Neural crest cell (in vitro differentiated cells): Measurements from ENCODE around the gene POLR1D. TPM values are rescaled to one million over a fixed set of nuclear protein-coding genes. Genes with fewer than 3 reads are reported as not detected.

Source experiments
- DNase-seq: peaks from one replicate; pipeline ENCODE4 v3.0.0; 2021; ENCODE audit warnings: low read depth, mixed read lengths, low spot score
- H3K27ac Mint-ChIP-seq: one replicate; pipeline ENCODE4 v1.8.0; 2021; ENCODE audit warnings: mild to moderate bottlenecking, mixed read lengths; ENCODE audit not compliant: unreplicated experiment
- H3K27me3 Mint-ChIP-seq: 2 replicates; pipeline ENCODE4 v1.8.0; 2021; ENCODE audit warnings: low read depth, mild to moderate bottlenecking, mixed read lengths
- H3K36me3 Mint-ChIP-seq: 2 replicates; pipeline ENCODE4 v1.8.0; 2021; ENCODE audit warnings: low read depth, mild to moderate bottlenecking, mixed read lengths
- H3K4me1 Mint-ChIP-seq: 2 replicates; pipeline ENCODE4 v1.8.0; 2021; ENCODE audit warnings: mixed read lengths
- H3K4me3 Mint-ChIP-seq: one replicate; pipeline ENCODE4 v1.8.0; 2021; ENCODE audit warnings: mild to moderate bottlenecking, mixed read lengths
- H3K9me3 Mint-ChIP-seq: 2 replicates; pipeline ENCODE4 v1.8.0; 2021; ENCODE audit warnings: mixed read lengths
- CTCF ChIP-seq: fragments of 200-600 bp; sonication (generic); conservative IDR thresholded peaks from 2 replicates; pipeline ENCODE4 v1.5.0; 2021; ENCODE audit warnings: antibody characterized with exemption, mild to moderate bottlenecking
- total RNA-seq: library from RNA; stranded (reverse); gene quantifications from 2 replicates; pipeline ENCODE4 v1.2.1, GENCODE V29; 2021

The POLR1D gene
- total RNA-seq, 1 donor from 2014 or later, result 92.6 TPM

DNA sequence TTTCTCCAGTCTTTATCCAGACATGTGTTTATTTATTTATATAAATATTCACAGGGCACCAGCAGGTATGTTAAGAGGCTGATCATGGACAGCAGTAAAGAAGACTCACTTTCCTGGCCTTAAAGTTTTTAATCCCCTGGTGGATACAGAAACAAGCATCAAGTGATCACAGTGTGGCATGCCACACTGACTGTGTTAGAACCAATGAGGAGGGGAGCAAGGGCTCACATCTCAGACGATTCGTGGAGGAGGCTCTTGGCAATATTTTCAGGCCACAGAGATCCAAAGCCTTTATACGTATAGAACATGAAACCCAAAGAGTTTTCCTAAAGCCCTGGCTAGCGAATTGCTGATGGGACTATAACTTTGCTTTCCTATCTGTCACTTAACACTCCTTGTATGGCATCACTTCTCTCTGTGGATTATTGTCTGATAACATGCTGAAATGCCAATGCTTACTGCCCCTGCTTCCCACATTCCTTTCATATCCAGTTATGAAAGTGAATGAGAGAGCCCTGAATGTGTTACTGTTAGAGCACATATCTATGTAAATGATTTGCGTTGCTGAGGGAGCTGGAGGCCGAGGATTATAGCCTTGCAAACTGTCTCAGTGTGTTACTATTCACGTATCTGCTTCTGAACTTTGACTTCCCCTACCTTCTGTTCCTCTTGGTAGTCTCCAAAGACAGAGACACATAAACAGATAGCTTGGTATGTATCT, 37.6 kb downstream of the POLR1D start:
- H3K36me3 Mint-ChIP-seq, result no peaks in the 10 kb centered on the region

GRCh38 chr13:27660511-27660910, 38.8 kb downstream of the POLR1D start:
- no peak overlapping the region for H3K27ac Mint-ChIP-seq
- no peaks in the 10 kb centered on the region for H3K4me1 Mint-ChIP-seq
- no peak for TF ChIP-seq CTCF
- no peaks in the 10 kb centered on the region for H3K9me3 Mint-ChIP-seq
- peaks cover 1% of the 10 kb centered on the region for H3K36me3 Mint-ChIP-seq
- H3K4me3 Mint-ChIP-seq, result no peak overlapping the region
- no peak for DNase-seq
- no peaks in the 10 kb centered on the region for H3K27me3 Mint-ChIP-seq

More for the DNA sequence above, 37.6 kb downstream of the POLR1D start:
- no peak for TF ChIP-seq CTCF
- Mint-ChIP-seq H3K4me3 (no peak overlapping the region), H3K27ac (no peak overlapping the region), H3K27me3 (no peaks in the 10 kb centered on the region), H3K4me1 (no peaks in the 10 kb centered on the region), H3K9me3 (no peaks in the 10 kb centered on the region)
- no peak for DNase-seq

GRCh38 chr13:27661017-27661416, 39.3 kb downstream of the POLR1D start:
- H3K4me3 Mint-ChIP-seq, result no peak overlapping the region
- H3K4me1 Mint-ChIP-seq, result no peaks in the 10 kb centered on the region
- no peak for TF ChIP-seq CTCF
- H3K27ac Mint-ChIP-seq, result no peak overlapping the region
- no peak for DNase-seq
- H3K9me3 Mint-ChIP-seq, result no peaks in the 10 kb centered on the region
- H3K36me3 Mint-ChIP-seq, result peaks cover 2% of the 10 kb centered on the region
- no peaks in the 10 kb centered on the region for H3K27me3 Mint-ChIP-seq

DNA sequence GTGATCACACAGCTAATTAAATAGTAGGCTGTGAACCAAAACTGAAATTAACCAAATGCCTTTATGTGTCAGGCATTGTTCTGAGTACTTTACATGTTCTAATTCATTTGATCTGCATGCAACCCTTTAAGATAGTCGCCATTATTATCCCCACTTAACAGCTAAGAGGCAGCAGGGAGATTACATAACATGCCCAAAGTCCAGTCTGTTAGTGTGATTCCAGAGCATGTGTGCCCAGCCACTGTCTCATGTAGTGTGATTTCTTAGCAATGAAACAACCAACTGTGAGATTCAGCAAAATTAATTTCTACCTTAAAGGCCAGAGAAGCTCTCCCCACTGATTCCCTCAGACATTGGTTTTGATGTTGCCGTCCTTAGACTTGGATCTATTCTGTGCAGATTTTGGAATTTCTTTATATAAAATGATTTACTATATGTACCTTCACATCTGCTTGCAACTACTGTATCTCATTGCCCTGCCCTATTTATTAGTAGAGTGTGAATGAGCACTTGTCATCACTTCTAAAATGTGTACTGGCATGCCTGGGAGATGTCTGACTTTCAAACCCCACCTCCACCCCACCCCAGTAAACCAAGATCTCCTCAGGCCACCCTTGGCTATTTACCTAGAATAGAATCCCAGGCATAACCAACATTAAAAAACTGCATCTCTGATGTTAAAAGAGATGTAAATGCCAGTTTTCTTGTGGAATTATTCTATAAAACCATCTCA, 41.2 kb downstream of the POLR1D start:
- DNase-seq, result no peak
- Mint-ChIP-seq H3K9me3 (no peaks in the 10 kb centered on the region), H3K27ac (no peak overlapping the region), H3K4me3 (no peak overlapping the region), H3K4me1 (no peaks in the 10 kb centered on the region), H3K36me3 (peaks cover 5% of the 10 kb centered on the region), H3K27me3 (no peaks in the 10 kb centered on the region)
- no peak for TF ChIP-seq CTCF

DNA sequence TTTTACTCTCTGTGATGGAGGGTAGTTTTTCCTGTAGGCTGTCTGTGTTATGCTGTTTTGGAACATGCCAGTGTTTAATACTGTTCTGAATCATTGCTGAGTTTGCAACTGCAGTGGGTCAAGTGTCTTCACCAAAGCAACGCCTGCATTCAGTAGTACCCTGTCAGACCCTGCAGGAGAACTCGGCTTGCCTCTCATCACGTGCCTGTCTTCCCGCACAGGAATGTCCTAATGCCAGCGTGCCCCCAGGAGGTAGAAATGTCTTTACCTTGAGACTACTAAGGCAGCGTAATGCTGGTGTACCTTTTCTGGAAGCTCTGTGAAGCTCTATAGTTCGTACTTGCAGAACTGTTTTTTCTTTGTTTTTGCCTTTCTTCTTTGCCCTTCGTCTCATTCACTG, 42.3 kb downstream of the POLR1D start:
- H3K36me3 Mint-ChIP-seq, result peaks cover 5% of the 10 kb centered on the region
- H3K27me3 Mint-ChIP-seq, result no peaks in the 10 kb centered on the region
- no peak for TF ChIP-seq CTCF
- H3K4me3 Mint-ChIP-seq, result no peak overlapping the region
- H3K4me1 Mint-ChIP-seq, result no peaks in the 10 kb centered on the region
- no peak for DNase-seq
- H3K9me3 Mint-ChIP-seq, result no peaks in the 10 kb centered on the region
- no peak overlapping the region for H3K27ac Mint-ChIP-seq
